ENCODE results near the gene STEAP4. TPM values are rescaled to one million over a fixed set of nuclear protein-coding genes. Genes with fewer than 3 reads are reported as not detected.

The STEAP4 gene
- total and polyA plus RNA-seq, 2 of the 13 experiments (the other 11 are each of a cell fraction or from before 2014, with no cell fraction given), result not detected

DNA sequence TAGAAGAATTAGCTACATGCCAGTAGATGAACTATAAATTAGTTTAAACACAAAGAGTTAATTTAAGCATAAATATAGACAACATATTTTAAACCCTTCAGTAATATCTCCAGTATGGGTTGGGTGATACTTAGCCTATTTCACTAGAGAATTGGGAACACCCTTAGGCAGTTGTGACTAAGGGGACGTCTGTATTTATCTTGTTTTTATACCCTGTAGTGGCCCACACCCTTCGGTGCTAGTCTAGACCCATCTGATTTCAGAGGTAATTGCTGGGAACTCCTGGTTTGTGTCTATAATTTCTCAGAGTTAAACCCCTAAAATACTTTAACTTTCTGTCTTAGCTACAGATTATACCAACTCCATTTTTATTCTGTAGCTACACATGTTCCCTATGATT lies 11.5 kb upstream of the STEAP4 start:
- CTCF ChIA-PET (ENCODE audit: low intra/inter-chr PET ratio, low total read pairs), result no interaction called here
- POLR2A ChIA-PET, result no interaction called here
- in situ Hi-C loops (cut with HindIII; ENCODE audit: extremely low pct_ligation_motif_present, low pct_unique_long_range_greater_than_20kb) (no loop called here), intact Hi-C loops (cut with micrococcal nuclease; ENCODE audit: unreplicated experiment) (no loop called here)
- H3K79me2 ChIP-seq (ENCODE audit: insufficient read depth, low read length), result no peaks in the 10 kb centered on the region
- no peaks in the 10 kb centered on the region for H4K20me1 ChIP-seq (ENCODE audit: insufficient read depth, low read length)
- no peak overlapping the region for H2AFZ ChIP-seq (ENCODE audit: low read length)
- H3K9me3 ChIP-seq (ENCODE audit: low read length), result no peaks in the 10 kb centered on the region
- H3K4me2 ChIP-seq (ENCODE audit: low read depth, low read length), result no peak overlapping the region
- H3K4me1 ChIP-seq (ENCODE audit: insufficient read depth, low read length), result no peaks in the 10 kb centered on the region
- no peak for FAIRE-seq
- BruUV-seq (replicated peaks), result no TSS peak
- DNase-seq (ENCODE audit: low spot score), result no peak
- H3K9ac ChIP-seq (ENCODE audit: insufficient read depth, low read depth, low read length), result no peak overlapping the region
- no peak for ATAC-seq
- H3K4me3 ChIP-seq (replicated peaks in 1 of 3; ENCODE audit: insufficient read depth in 1 of 3, low read depth in 2 of 3, low read length in 3 of 3), result no peak overlapping the region
- no peak overlapping the region for H3K27ac ChIP-seq (ENCODE audit: extremely low read length, insufficient read depth, low read length)
- WGBS (ENCODE audit: low lambda C conversion rate), result 0% methylated on average over 2 of the region's 2 CpGs
- H3K27me3 ChIP-seq (ENCODE audit: control insufficient read depth in 1 of 2, insufficient read depth in 2 of 2, low read length in 2 of 2), result no peaks in the 10 kb centered on the region
- H3K36me3 ChIP-seq (replicated peaks in 1 of 2; ENCODE audit: control insufficient read depth in 1 of 2, insufficient read depth in 2 of 2, low read length in 2 of 2), result no peaks in the 10 kb centered on the region
- TF ChIP-seq MAFK (conservative IDR thresholded peaks at IDR 0.05 in 1 of 2, IDR thresholded peaks at IDR 0.05 in 1 of 2; ENCODE audit: low read length in 2 of 2) (no peak), ZNF639 (CRISPR knock-in tag; conservative IDR thresholded peaks at IDR 0.05) (no peak), MEF2D (CRISPR knock-in tag; IDR thresholded peaks at IDR 0.05) (no peak), ZNF564 (CRISPR knock-in tag; IDR thresholded peaks at IDR 0.05) (no peak), SP5 (CRISPR knock-in tag; IDR thresholded peaks at IDR 0.05; ENCODE audit: borderline replicate concordance, low read depth) (no peak), KLF12 (CRISPR knock-in tag; IDR thresholded peaks at IDR 0.05; ENCODE audit: borderline replicate concordance) (no peak), TCF12 (IDR thresholded peaks at IDR 0.05) (no peak), TCF12 (CRISPR knock-in tag; IDR thresholded peaks at IDR 0.05) (no peak), STAT6 (CRISPR knock-in tag; IDR thresholded peaks at IDR 0.05; ENCODE audit: borderline replicate concordance) (no peak), NCOA1 (CRISPR knock-in tag; IDR thresholded peaks at IDR 0.05) (no peak), CREBL2 (CRISPR knock-in tag; IDR thresholded peaks at IDR 0.05; ENCODE audit: borderline replicate concordance) (no peak), CBX5 (CRISPR knock-in tag; IDR thresholded peaks at IDR 0.05; ENCODE audit: borderline replicate concordance) (no peak), SMAD3 (CRISPR knock-in tag; IDR thresholded peaks at IDR 0.05) (no peak), WIZ (CRISPR knock-in tag; IDR thresholded peaks at IDR 0.05) (no peak)
- TF ChIP-seq, protein P1, sequence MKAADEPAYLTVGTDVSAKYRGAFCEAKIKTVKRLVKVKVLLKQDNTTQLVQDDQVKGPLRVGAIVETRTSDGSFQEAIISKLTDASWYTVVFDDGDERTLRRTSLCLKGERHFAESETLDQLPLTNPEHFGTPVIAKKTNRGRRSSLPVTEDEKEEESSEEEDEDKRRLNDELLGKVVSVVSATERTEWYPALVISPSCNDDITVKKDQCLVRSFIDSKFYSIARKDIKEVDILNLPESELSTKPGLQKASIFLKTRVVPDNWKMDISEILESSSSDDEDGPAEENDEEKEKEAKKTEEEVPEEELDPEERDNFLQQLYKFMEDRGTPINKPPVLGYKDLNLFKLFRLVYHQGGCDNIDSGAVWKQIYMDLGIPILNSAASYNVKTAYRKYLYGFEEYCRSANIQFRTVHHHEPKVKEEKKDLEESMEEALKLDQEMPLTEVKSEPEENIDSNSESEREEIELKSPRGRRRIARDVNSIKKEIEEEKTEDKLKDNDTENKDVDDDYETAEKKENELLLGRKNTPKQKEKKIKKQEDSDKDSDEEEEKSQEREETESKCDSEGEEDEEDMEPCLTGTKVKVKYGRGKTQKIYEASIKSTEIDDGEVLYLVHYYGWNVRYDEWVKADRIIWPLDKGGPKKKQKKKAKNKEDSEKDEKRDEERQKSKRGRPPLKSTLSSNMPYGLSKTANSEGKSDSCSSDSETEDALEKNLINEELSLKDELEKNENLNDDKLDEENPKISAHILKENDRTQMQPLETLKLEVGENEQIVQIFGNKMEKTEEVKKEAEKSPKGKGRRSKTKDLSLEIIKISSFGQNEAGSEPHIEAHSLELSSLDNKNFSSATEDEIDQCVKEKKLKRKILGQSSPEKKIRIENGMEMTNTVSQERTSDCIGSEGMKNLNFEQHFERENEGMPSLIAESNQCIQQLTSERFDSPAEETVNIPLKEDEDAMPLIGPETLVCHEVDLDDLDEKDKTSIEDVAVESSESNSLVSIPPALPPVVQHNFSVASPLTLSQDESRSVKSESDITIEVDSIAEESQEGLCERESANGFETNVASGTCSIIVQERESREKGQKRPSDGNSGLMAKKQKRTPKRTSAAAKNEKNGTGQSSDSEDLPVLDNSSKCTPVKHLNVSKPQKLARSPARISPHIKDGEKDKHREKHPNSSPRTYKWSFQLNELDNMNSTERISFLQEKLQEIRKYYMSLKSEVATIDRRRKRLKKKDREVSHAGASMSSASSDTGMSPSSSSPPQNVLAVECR (CRISPR knock-in tag; IDR thresholded peaks at IDR 0.05; ENCODE audit: borderline replicate concordance), result no peak
- TF ChIP-seq, protein P2, sequence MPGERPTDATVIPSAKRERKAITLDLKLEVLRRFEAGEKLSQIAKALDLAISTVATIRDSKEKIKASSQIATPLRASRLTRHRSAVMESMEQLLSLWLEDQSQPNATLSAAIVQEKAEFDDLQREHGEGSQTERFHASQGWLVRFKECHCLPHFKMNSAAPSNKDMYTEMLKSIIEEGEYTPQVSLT (CRISPR knock-in tag; IDR thresholded peaks at IDR 0.05; ENCODE audit: borderline replicate concordance, low read depth), result no peak
